Neural cell (in vitro differentiated cells): ENCODE data around the gene PCMT1. TPM values are rescaled to one million over a fixed set of nuclear protein-coding genes. Genes with fewer than 3 reads are reported as not detected.

Experiments used
- H2AFZ ChIP-seq: fragments of 200-600, 300-800 bp; sonication (generic), shearing (Covaris generic); 2 replicates; pipeline ENCODE4 v1.6.0; 2014; ENCODE audit warnings: low read depth, mild to moderate bottlenecking, antibody characterized with exemption, low read length, moderate library complexity
- H3F3A ChIP-seq: fragments of 200-600 bp; shearing (Covaris generic); 2 replicates; pipeline ENCODE4 v1.6.1; 2016; ENCODE audit warnings: mild to moderate bottlenecking, moderate library complexity, mixed read lengths, antibody characterized with exemption, low read length; ENCODE audit not compliant: insufficient read depth, poor library complexity, severe bottlenecking
- H3K27ac ChIP-seq: fragments of 200-600, 300-800 bp; sonication (generic), shearing (Covaris generic); 2 replicates; pipeline ENCODE4 v1.5.1; 2014; ENCODE audit warnings: mild to moderate bottlenecking, low read length, moderate library complexity
- H3K27me3 ChIP-seq: fragments of 300-800, 200-600 bp; sonication (generic), shearing (Covaris generic); 2 replicates; pipeline ENCODE4 v1.6.0; 2014; ENCODE audit warnings: mild to moderate bottlenecking, low read depth, low read length, moderate library complexity; ENCODE audit not compliant: insufficient read depth
- H3K36me3 ChIP-seq: fragments of 300-800, 200-600 bp; sonication (generic), shearing (Covaris generic); 2 replicates; pipeline ENCODE4 v1.5.1; 2014; ENCODE audit warnings: mild to moderate bottlenecking, antibody characterized with exemption, low read length, moderate library complexity; ENCODE audit not compliant: insufficient read depth
- H3K4me2 ChIP-seq: fragments of 300-800, 200-600 bp; sonication (generic), shearing (Covaris generic); 2 replicates; pipeline ENCODE4 v1.6.0; 2014; ENCODE audit warnings: mild to moderate bottlenecking, low read length
- H3K4me3 ChIP-seq: fragments of 300-800, 200-600 bp; sonication (generic), shearing (Covaris generic); 2 replicates; pipeline ENCODE4 v1.5.1; 2014; ENCODE audit warnings: mild to moderate bottlenecking, low read length, moderate library complexity
- H3K79me2 ChIP-seq: fragments of 200-600 bp; shearing (Covaris generic); replicated peaks from 2 replicates; pipeline ENCODE4 v1.6.0; 2014; ENCODE audit warnings: mild to moderate bottlenecking, low read length, moderate library complexity; ENCODE audit not compliant: insufficient read depth
- H3K9ac ChIP-seq: fragments of 300-800, 200-600 bp; sonication (generic), shearing (Covaris generic); 2 replicates; pipeline ENCODE4 v1.6.1; 2016; ENCODE audit warnings: mild to moderate bottlenecking, low read length, mixed read lengths
- H3K9me2 ChIP-seq: fragments of 200-600 bp; shearing (Covaris generic); 2 replicates; pipeline ENCODE4 v1.6.1; 2016; ENCODE audit warnings: mild to moderate bottlenecking, low read length, mixed read lengths; ENCODE audit not compliant: insufficient read depth
- H3K9me3 ChIP-seq: fragments of 200-600, 300-800 bp; sonication (generic), shearing (Covaris generic); 2 replicates; pipeline ENCODE4 v1.6.1; 2016; ENCODE audit warnings: mild to moderate bottlenecking, mixed run types, low read length, moderate library complexity, mixed read lengths
- H4K20me1 ChIP-seq: fragments of 200-600 bp; shearing (Covaris generic); 2 replicates; pipeline ENCODE4 v1.6.1; 2016; ENCODE audit warnings: mild to moderate bottlenecking, mixed run types; ENCODE audit not compliant: insufficient read depth
- CTCF ChIP-seq: fragments of 450-650 bp; IDR thresholded peaks from 2 replicates; pipeline ENCODE4 v1.5.1; 2014; ENCODE audit warnings: antibody characterized with exemption, mild to moderate bottlenecking, moderate library complexity; ENCODE audit not compliant: poor library complexity, severe bottlenecking
- EP300 ChIP-seq: fragments of 450-650 bp; conservative IDR thresholded peaks from 2 replicates; pipeline ENCODE4 v1.6.1; 2014; ENCODE audit warnings: antibody characterized with exemption, mild to moderate bottlenecking, moderate library complexity; ENCODE audit not compliant: poor library complexity, severe bottlenecking
- MXI1 ChIP-seq: fragments of 450-650 bp; conservative IDR thresholded peaks from 2 replicates; pipeline ENCODE4 v1.6.1; 2014; ENCODE audit warnings: antibody characterized with exemption, mild to moderate bottlenecking; ENCODE audit not compliant: poor library complexity, severe bottlenecking
- POLR2AphosphoS5 ChIP-seq: IDR thresholded peaks from 2 replicates; pipeline ENCODE4 v1.6.1; 2012
- RAD21 ChIP-seq: fragments of 450-650 bp; conservative IDR thresholded peaks from 2 replicates; pipeline ENCODE4 v1.6.1; 2014; ENCODE audit warnings: antibody characterized with exemption, mild to moderate bottlenecking, moderate library complexity
- REST ChIP-seq: IDR thresholded peaks from 2 replicates; pipeline ENCODE4 v1.6.1; 2012; ENCODE audit warnings: borderline replicate concordance
- SMC3 ChIP-seq: fragments of 450-650 bp; conservative IDR thresholded peaks from 2 replicates; pipeline ENCODE4 v1.6.1; 2014; ENCODE audit warnings: antibody characterized with exemption, mild to moderate bottlenecking, moderate library complexity; ENCODE audit not compliant: poor library complexity
- TAF1 ChIP-seq: IDR thresholded peaks from 2 replicates; pipeline ENCODE4 v1.6.1; 2012; ENCODE audit warnings: low read depth
- polyA plus RNA-seq: library from polyadenylated mRNA; depleted of rRNA; stranded (reverse); fragments of >200 nt; gene quantifications from 2 replicates; pipeline ENCODE4 v1.2.3, GENCODE V29; 2014

PCMT1 gene
- polyA plus RNA-seq, 1 donor from 2014 or later, result 384 TPM

GRCh38 chr6:149717588-149718458 is 31.7 kb upstream of the PCMT1 start, which contains the start of gene LATS1:
Gene LATS1 (minus strand): TSS chr6:149718101. CDS start chr6:149702126, 15,975 bp downstream.
- TF ChIP-seq EP300 (peak; percentile 66), CTCF (no peak), MXI1 (peak; percentile 54), REST (peak; percentile 84), RAD21 (no peak), TAF1 (peak; percentile 89), POLR2AphosphoS5 (peak; percentile 94), SMC3 (peak; percentile 28)
- no peaks in the 10 kb centered on the region for H3K9me3 ChIP-seq
- H3K27ac ChIP-seq, result peak within 1 kb of the TSS; percentile 97
- H3K36me3 ChIP-seq, result no peaks in the 10 kb centered on the region
- H3K79me2 ChIP-seq, result peaks cover 54% of the 10 kb centered on the region
- no peaks in the 10 kb centered on the region for H3K9me2 ChIP-seq
- peaks cover 4% of the 10 kb centered on the region for H3F3A ChIP-seq
- peak within 1 kb of the TSS; percentile 99 for H3K9ac ChIP-seq
- H3K27me3 ChIP-seq, result no peaks in the 10 kb centered on the region
- peak within 1 kb of the TSS; percentile 77 for H3K4me2 ChIP-seq
- H3K4me3 ChIP-seq, result peak within 1 kb of the TSS; percentile 92
- no peaks in the 10 kb centered on the region for H4K20me1 ChIP-seq
- H2AFZ ChIP-seq, result peak within 1 kb of the TSS; percentile 93

GRCh38 chr6:149719531-149719930 is 30.0 kb upstream of the PCMT1 start:
- H3K9ac ChIP-seq, result no peak overlapping the region
- TF ChIP-seq TAF1, result no peak
- TF ChIP-seq CTCF, result no peak
- H3K36me3 ChIP-seq, result no peaks in the 10 kb centered on the region
- H4K20me1 ChIP-seq, result no peaks in the 10 kb centered on the region
- no peaks in the 10 kb centered on the region for H3K9me2 ChIP-seq
- H3K79me2 ChIP-seq, result peaks cover 38% of the 10 kb centered on the region
- H3K27me3 ChIP-seq, result no peaks in the 10 kb centered on the region
- no peak overlapping the region for H2AFZ ChIP-seq
- no peaks in the 10 kb centered on the region for H3K9me3 ChIP-seq
- no peak overlapping the region for H3K27ac ChIP-seq
- H3K4me3 ChIP-seq, result no peak overlapping the region
- no peak overlapping the region for H3K4me2 ChIP-seq
- H3F3A ChIP-seq, result peaks cover 4% of the 10 kb centered on the region
